ENCODE results near the gene CENPK. TPM values are rescaled to one million over a fixed set of nuclear protein-coding genes. Genes with fewer than 3 reads are reported as not detected.

The CENPK gene
- total RNA-seq, 1 donor from 2014 or later = 7.0 TPM

GRCh38 chr5:65577141-65577540, 14.2 kb upstream of the CENPK start:
- peaks cover 17% of the 10 kb centered on the region for H3K36me3 ChIP-seq (ENCODE audit: insufficient read depth, low read length)

GRCh38 chr5:65570598-65571226, 7.7 kb upstream of the CENPK start:
- Mint-ChIP-seq H3K27me3 (ENCODE audit: low read depth, unreplicated experiment) (no peaks in the 10 kb centered on the region), H3K36me3 (ENCODE audit: low read depth, unreplicated experiment) (no peaks in the 10 kb centered on the region), H3K4me1 (ENCODE audit: low read depth, unreplicated experiment) (peaks cover 8% of the 10 kb centered on the region), H3K9me3 (ENCODE audit: unreplicated experiment) (no peaks in the 10 kb centered on the region), H3K4me3 (ENCODE audit: unreplicated experiment) (no peak overlapping the region), H3K27ac (ENCODE audit: unreplicated experiment) (no peak overlapping the region)
- FAIRE-seq = no peak
- TF ChIP-seq, protein P1, sequence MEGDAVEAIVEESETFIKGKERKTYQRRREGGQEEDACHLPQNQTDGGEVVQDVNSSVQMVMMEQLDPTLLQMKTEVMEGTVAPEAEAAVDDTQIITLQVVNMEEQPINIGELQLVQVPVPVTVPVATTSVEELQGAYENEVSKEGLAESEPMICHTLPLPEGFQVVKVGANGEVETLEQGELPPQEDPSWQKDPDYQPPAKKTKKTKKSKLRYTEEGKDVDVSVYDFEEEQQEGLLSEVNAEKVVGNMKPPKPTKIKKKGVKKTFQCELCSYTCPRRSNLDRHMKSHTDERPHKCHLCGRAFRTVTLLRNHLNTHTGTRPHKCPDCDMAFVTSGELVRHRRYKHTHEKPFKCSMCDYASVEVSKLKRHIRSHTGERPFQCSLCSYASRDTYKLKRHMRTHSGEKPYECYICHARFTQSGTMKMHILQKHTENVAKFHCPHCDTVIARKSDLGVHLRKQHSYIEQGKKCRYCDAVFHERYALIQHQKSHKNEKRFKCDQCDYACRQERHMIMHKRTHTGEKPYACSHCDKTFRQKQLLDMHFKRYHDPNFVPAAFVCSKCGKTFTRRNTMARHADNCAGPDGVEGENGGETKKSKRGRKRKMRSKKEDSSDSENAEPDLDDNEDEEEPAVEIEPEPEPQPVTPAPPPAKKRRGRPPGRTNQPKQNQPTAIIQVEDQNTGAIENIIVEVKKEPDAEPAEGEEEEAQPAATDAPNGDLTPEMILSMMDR (IDR thresholded peaks at IDR 0.05; ENCODE audit: insufficient read depth, low read depth, low read length) = no peak
- TF ChIP-seq EZH2 (IDR thresholded peaks at IDR 0.05; ENCODE audit: insufficient read depth, low read length) = no peak
- no peaks in the 10 kb centered on the region for H4K20me1 ChIP-seq (ENCODE audit: insufficient read depth, low read length)
- peaks cover 18% of the 10 kb centered on the region for H3K36me3 ChIP-seq (ENCODE audit: insufficient read depth, low read length)
- no peaks in the 10 kb centered on the region for H3K4me1 ChIP-seq (ENCODE audit: insufficient read depth, low read length)
- no peak overlapping the region for H3K9ac ChIP-seq (ENCODE audit: low read length)
- DNase-seq (ENCODE audit: low read depth) = no peak
- H3K79me2 ChIP-seq (ENCODE audit: insufficient read depth, low read length) = peaks cover 33% of the 10 kb centered on the region
- no peaks in the 10 kb centered on the region for H3K9me3 ChIP-seq (ENCODE audit: insufficient read depth, low read depth, low read length)
- no peaks in the 10 kb centered on the region for H3K27me3 ChIP-seq (ENCODE audit: insufficient read depth, low read length)
- H2AFZ ChIP-seq (ENCODE audit: low read depth, low read length) = no peak overlapping the region
- no peak overlapping the region for H3K27ac ChIP-seq (ENCODE audit: low read depth, low read length)
- no peak overlapping the region for H3K4me3 ChIP-seq (ENCODE audit: insufficient read depth, low read depth, low read length)
- no peak overlapping the region for H3K4me2 ChIP-seq (ENCODE audit: low read length)

More at GRCh38 chr5:65577141-65577540, 14.2 kb upstream of the CENPK start:
- peaks cover 6% of the 10 kb centered on the region for H3K4me1 Mint-ChIP-seq (ENCODE audit: low read depth, unreplicated experiment)
- Histone ChIP-seq H3K79me2 (ENCODE audit: insufficient read depth, low read length) (peaks cover 13% of the 10 kb centered on the region), H4K20me1 (ENCODE audit: insufficient read depth, low read length) (no peaks in the 10 kb centered on the region), H3K4me2 (ENCODE audit: low read length) (no peak overlapping the region), H3K27me3 (ENCODE audit: insufficient read depth, low read length) (no peaks in the 10 kb centered on the region), H3K4me1 (ENCODE audit: insufficient read depth, low read length) (no peaks in the 10 kb centered on the region), H2AFZ (ENCODE audit: low read depth, low read length) (no peak overlapping the region), H3K4me3 (ENCODE audit: insufficient read depth, low read depth, low read length) (no peak overlapping the region), H3K9me3 (ENCODE audit: insufficient read depth, low read depth, low read length) (no peaks in the 10 kb centered on the region), H3K27ac (ENCODE audit: low read depth, low read length) (no peak overlapping the region), H3K9ac (ENCODE audit: low read length) (no peak overlapping the region)
- no peaks in the 10 kb centered on the region for H3K9me3 Mint-ChIP-seq (ENCODE audit: unreplicated experiment)
- TF ChIP-seq EZH2 (IDR thresholded peaks at IDR 0.05; ENCODE audit: insufficient read depth, low read length) = no peak
- H3K27ac Mint-ChIP-seq (ENCODE audit: unreplicated experiment) = no peak overlapping the region
- peaks cover 5% of the 10 kb centered on the region for H3K36me3 Mint-ChIP-seq (ENCODE audit: low read depth, unreplicated experiment)
- H3K27me3 Mint-ChIP-seq (ENCODE audit: low read depth, unreplicated experiment) = no peaks in the 10 kb centered on the region
- H3K4me3 Mint-ChIP-seq (ENCODE audit: unreplicated experiment) = no peak overlapping the region
- DNase-seq (ENCODE audit: low read depth) (peak; percentile 54), FAIRE-seq (peak; percentile 80)

- Histone ChIP-seq H3K4me3 (ENCODE audit: insufficient read depth, low read depth, low read length) (no peak overlapping the region), H3K4me1 (ENCODE audit: insufficient read depth, low read length) (peaks cover 10% of the 10 kb centered on the region), H3K9me3 (ENCODE audit: insufficient read depth, low read depth, low read length) (no peaks in the 10 kb centered on the region), H3K27me3 (ENCODE audit: insufficient read depth, low read length) (no peaks in the 10 kb centered on the region), H3K9ac (ENCODE audit: low read length) (no peak overlapping the region), H3K27ac (ENCODE audit: low read depth, low read length) (no peak overlapping the region), H3K4me2 (ENCODE audit: low read length) (no peak overlapping the region), H2AFZ (ENCODE audit: low read depth, low read length) (no peak overlapping the region), H4K20me1 (ENCODE audit: insufficient read depth, low read length) (no peaks in the 10 kb centered on the region), H3K36me3 (ENCODE audit: insufficient read depth, low read length) (peaks cover 6% of the 10 kb centered on the region), H3K79me2 (ENCODE audit: insufficient read depth, low read length) (peaks cover 60% of the 10 kb centered on the region)
- H3K27me3 Mint-ChIP-seq (ENCODE audit: low read depth, unreplicated experiment) = no peaks in the 10 kb centered on the region
- TF ChIP-seq EZH2 (IDR thresholded peaks at IDR 0.05; ENCODE audit: insufficient read depth, low read length) = no peak
- TF ChIP-seq, protein P1 (IDR thresholded peaks at IDR 0.05; ENCODE audit: insufficient read depth, low read depth, low read length) = no peak
- DNase-seq (ENCODE audit: low read depth) (no peak), FAIRE-seq (no peak)
- no peaks in the 10 kb centered on the region for H3K9me3 Mint-ChIP-seq (ENCODE audit: unreplicated experiment)
- no peak overlapping the region for H3K27ac Mint-ChIP-seq (ENCODE audit: unreplicated experiment)
- no peaks in the 10 kb centered on the region for H3K36me3 Mint-ChIP-seq (ENCODE audit: low read depth, unreplicated experiment)
- no peak overlapping the region for H3K4me3 Mint-ChIP-seq (ENCODE audit: unreplicated experiment)
- peaks cover 6% of the 10 kb centered on the region for H3K4me1 Mint-ChIP-seq (ENCODE audit: low read depth, unreplicated experiment)
Measured at GRCh38 chr5:65566505-65566904, 3.5 kb upstream of the CENPK start.
